ENCODE results near the gene MRPS16. TPM values are rescaled to one million over a fixed set of nuclear protein-coding genes. Genes with fewer than 3 reads are reported as not detected.

Gene MRPS16
- total and polyA plus RNA-seq, 4 donors = 39.5 to 45.7 (median 43.3) TPM

- H3K27ac ChIP-seq (ENCODE audit: low read depth in 1 of 2, low read length in 2 of 2) = peak within 1 kb of the TSS; percentile 69 to 73
- WGBS, 2 donors = 0% methylated on average over 78 of the region's 78 CpGs
- ATAC-seq (ENCODE audit: low FRiP score) (peak; percentile 97), DNase-seq (peak; percentile 97 to 99)
- intact Hi-C loops (cut with DNase I) = no loop called here
- H3K9me3 ChIP-seq (ENCODE audit: control insufficient read depth, low read length) = no peaks in the 10 kb centered on the region
- peak within 1 kb of the TSS; percentile 73 to 82 for H3K4me3 ChIP-seq (ENCODE audit: low read length in 2 of 2)
- peaks cover 0 to 4% of the 10 kb centered on the region in 2 donors for H3K4me1 ChIP-seq (ENCODE audit: control insufficient read depth in 1 of 2, insufficient read depth in 2 of 2, low read length in 2 of 2)
- H3K27me3 ChIP-seq (ENCODE audit: control insufficient read depth in 1 of 2, insufficient read depth in 2 of 2, low read length in 1 of 2) = peaks cover 0 to 3% of the 10 kb centered on the region in 2 donors
- no peaks in the 10 kb centered on the region for H3K36me3 ChIP-seq (ENCODE audit: control insufficient read depth in 1 of 2, insufficient read depth in 2 of 2, low read length in 1 of 2)
These were observed 5.6 kb downstream of the MRPS16 start, which contains the start of gene DNAJC9 for GRCh38 chr10:73246646-73247508. DNAJC9 (minus strand) TSS chr10:73247255; CDS start chr10:73247189, 66 bp downstream.

GRCh38 chr10:73246322-73246645 is 6.2 kb downstream of the MRPS16 start:
- intact Hi-C loops (cut with DNase I) = no loop called here
- H3K4me1 ChIP-seq (ENCODE audit: control insufficient read depth in 1 of 2, insufficient read depth in 2 of 2, low read length in 2 of 2) = peaks cover 0 to 4% of the 10 kb centered on the region in 2 donors
- 3% methylated on average over 8 of the region's 8 CpGs for WGBS, 2 donors
- DNase-seq = no peak
- H3K36me3 ChIP-seq (ENCODE audit: control insufficient read depth in 1 of 2, insufficient read depth in 2 of 2, low read length in 1 of 2) = no peaks in the 10 kb centered on the region
- no peak overlapping the region for H3K27ac ChIP-seq (ENCODE audit: low read depth in 1 of 2, low read length in 2 of 2)
- H3K9me3 ChIP-seq (ENCODE audit: control insufficient read depth, low read length) = no peaks in the 10 kb centered on the region
- peak overlapping the region; percentile 73 to 82 for H3K4me3 ChIP-seq (ENCODE audit: low read length in 2 of 2)
- peaks cover 0 to 3% of the 10 kb centered on the region in 2 donors for H3K27me3 ChIP-seq (ENCODE audit: control insufficient read depth in 1 of 2, insufficient read depth in 2 of 2, low read length in 1 of 2)
- ATAC-seq (ENCODE audit: low FRiP score) = no peak

GRCh38 chr10:73244866-73245477 is 7.5 kb downstream of the MRPS16 start:
- intact Hi-C loops (cut with DNase I) = no loop called here
- Histone ChIP-seq H3K27ac (ENCODE audit: low read depth in 1 of 2, low read length in 2 of 2) (no peak overlapping the region), H3K27me3 (ENCODE audit: control insufficient read depth in 1 of 2, insufficient read depth in 2 of 2, low read length in 1 of 2) (peaks cover 0 to 3% of the 10 kb centered on the region in 2 donors), H3K9me3 (ENCODE audit: control insufficient read depth, low read length) (no peaks in the 10 kb centered on the region), H3K36me3 (ENCODE audit: control insufficient read depth in 1 of 2, insufficient read depth in 2 of 2, low read length in 1 of 2) (peaks cover 0 to 2% of the 10 kb centered on the region in 2 donors), H3K4me1 (ENCODE audit: control insufficient read depth in 1 of 2, insufficient read depth in 2 of 2, low read length in 2 of 2) (peaks cover 0 to 4% of the 10 kb centered on the region in 2 donors), H3K4me3 (ENCODE audit: low read length in 2 of 2) (no peak overlapping the region)
- no peak for ATAC-seq (ENCODE audit: low FRiP score)
- no peak for DNase-seq
- 52 to 55% methylated on average over 8 of the region's 8 CpGs for WGBS, 2 donors

GRCh38 chr10:73239908-73240307 is 12.5 kb downstream of the MRPS16 start:
- intact Hi-C loops (cut with DNase I) = no loop called here
- no peak overlapping the region for H3K27ac ChIP-seq (ENCODE audit: low read depth in 1 of 2, low read length in 2 of 2)
- no peaks in the 10 kb centered on the region for H3K4me1 ChIP-seq (ENCODE audit: control insufficient read depth in 1 of 2, insufficient read depth in 2 of 2, low read length in 2 of 2)
- H3K36me3 ChIP-seq (ENCODE audit: control insufficient read depth in 1 of 2, insufficient read depth in 2 of 2, low read length in 1 of 2) = peaks cover 2 to 5% of the 10 kb centered on the region in 2 donors
- H3K27me3 ChIP-seq (ENCODE audit: control insufficient read depth in 1 of 2, insufficient read depth in 2 of 2, low read length in 1 of 2) = no peaks in the 10 kb centered on the region
- H3K9me3 ChIP-seq (ENCODE audit: control insufficient read depth, low read length) = no peaks in the 10 kb centered on the region
- DNase-seq (no peak), ATAC-seq (ENCODE audit: low FRiP score) (no peak)
- WGBS, 2 donors = 83 to 92% methylated on average over 2 of the region's 2 CpGs
- no peak overlapping the region for H3K4me3 ChIP-seq (ENCODE audit: low read length in 2 of 2)

- Histone ChIP-seq H3K4me1 (ENCODE audit: control insufficient read depth in 1 of 2, insufficient read depth in 2 of 2, low read length in 2 of 2) (no peaks in the 10 kb centered on the region), H3K9me3 (ENCODE audit: control insufficient read depth, low read length) (no peaks in the 10 kb centered on the region), H3K27me3 (ENCODE audit: control insufficient read depth in 1 of 2, insufficient read depth in 2 of 2, low read length in 1 of 2) (no peaks in the 10 kb centered on the region), H3K27ac (ENCODE audit: low read depth in 1 of 2, low read length in 2 of 2) (no peak overlapping the region), H3K36me3 (ENCODE audit: control insufficient read depth in 1 of 2, insufficient read depth in 2 of 2, low read length in 1 of 2) (peaks cover 2 to 6% of the 10 kb centered on the region in 2 donors), H3K4me3 (ENCODE audit: low read length in 2 of 2) (no peak overlapping the region)
- ATAC-seq (ENCODE audit: low FRiP score) (no peak), DNase-seq (no peak)
- intact Hi-C loops (cut with DNase I) = no loop called here
- 89% methylated on average over 5 of the region's 5 CpGs for WGBS, 2 donors
These were observed 13.4 kb downstream of the MRPS16 start for GRCh38 chr10:73238990-73239566.

GRCh38 chr10:73234695-73235094 is 17.7 kb downstream of the MRPS16 start:
- Histone ChIP-seq H3K27me3 (ENCODE audit: control insufficient read depth in 1 of 2, insufficient read depth in 2 of 2, low read length in 1 of 2) (no peaks in the 10 kb centered on the region), H3K36me3 (ENCODE audit: control insufficient read depth in 1 of 2, insufficient read depth in 2 of 2, low read length in 1 of 2) (peaks cover 0 to 6% of the 10 kb centered on the region in 2 donors), H3K9me3 (ENCODE audit: control insufficient read depth, low read length) (no peaks in the 10 kb centered on the region), H3K4me1 (ENCODE audit: control insufficient read depth in 1 of 2, insufficient read depth in 2 of 2, low read length in 2 of 2) (no peaks in the 10 kb centered on the region), H3K27ac (ENCODE audit: low read depth in 1 of 2, low read length in 2 of 2) (no peak overlapping the region), H3K4me3 (ENCODE audit: low read length in 2 of 2) (no peak overlapping the region)
- ATAC-seq (ENCODE audit: low FRiP score) = no peak
- intact Hi-C loops (cut with DNase I) = no loop called here
- no peak for DNase-seq
- 78 to 82% methylated on average over 7 of the region's 7 CpGs for WGBS, 2 donors

- intact Hi-C loops (cut with DNase I) = no loop called here
- Histone ChIP-seq H3K9me3 (ENCODE audit: control insufficient read depth, low read length) (no peaks in the 10 kb centered on the region), H3K27ac (ENCODE audit: low read depth in 1 of 2, low read length in 2 of 2) (no peak overlapping the region), H3K4me1 (ENCODE audit: control insufficient read depth in 1 of 2, insufficient read depth in 2 of 2, low read length in 2 of 2) (no peaks in the 10 kb centered on the region), H3K27me3 (ENCODE audit: control insufficient read depth in 1 of 2, insufficient read depth in 2 of 2, low read length in 1 of 2) (no peaks in the 10 kb centered on the region), H3K36me3 (ENCODE audit: control insufficient read depth in 1 of 2, insufficient read depth in 2 of 2, low read length in 1 of 2) (peaks cover 0 to 3% of the 10 kb centered on the region in 2 donors), H3K4me3 (ENCODE audit: low read length in 2 of 2) (no peak overlapping the region)
- no peak for DNase-seq
- WGBS, 2 donors = 74 to 86% methylated on average over 2 of the region's 2 CpGs
- no peak for ATAC-seq (ENCODE audit: low FRiP score)
These were observed 18.6 kb downstream of the MRPS16 start for GRCh38 chr10:73233883-73234282.

GRCh38 chr10:73232887-73233286 is 19.6 kb downstream of the MRPS16 start:
- ATAC-seq (ENCODE audit: low FRiP score) (no peak), DNase-seq (no peak)
- H3K27ac ChIP-seq (ENCODE audit: low read depth in 1 of 2, low read length in 2 of 2) = no peak overlapping the region
- WGBS, 2 donors = 84 to 91% methylated on average over 8 of the region's 8 CpGs
- H3K4me1 ChIP-seq (ENCODE audit: control insufficient read depth in 1 of 2, insufficient read depth in 2 of 2, low read length in 2 of 2) = no peaks in the 10 kb centered on the region
- H3K9me3 ChIP-seq (ENCODE audit: control insufficient read depth, low read length) = no peaks in the 10 kb centered on the region
- intact Hi-C loops (cut with DNase I) = no loop called here
- H3K36me3 ChIP-seq (ENCODE audit: control insufficient read depth in 1 of 2, insufficient read depth in 2 of 2, low read length in 1 of 2) = peaks cover 0 to 3% of the 10 kb centered on the region in 2 donors
- H3K27me3 ChIP-seq (ENCODE audit: control insufficient read depth in 1 of 2, insufficient read depth in 2 of 2, low read length in 1 of 2) = no peaks in the 10 kb centered on the region
- H3K4me3 ChIP-seq (ENCODE audit: low read length in 2 of 2) = no peak overlapping the region

Measured in aorta (tissue), 5 donors.